Transverse colon (tissue), 4 donors: ENCODE data around the gene TJP2. TPM values are rescaled to one million over a fixed set of nuclear protein-coding genes. Genes with fewer than 3 reads are reported as not detected.

Experiments used
- DNase-seq: peaks from one replicate; pipeline ENCODE4 v3.0.0-alpha.2; 2019
- H3K27ac ChIP-seq, 4 donors: fragments of 200-600 bp; sonication (generic); 2 replicates each; pipeline ENCODE4 v1.5.1; 2016 to 2018; ENCODE audit warnings: inconsistent platforms in 4 of 4
- H3K27me3 ChIP-seq: fragments of 200-600 bp; sonication (generic); 2 replicates; pipeline ENCODE4 v1.5.1; 2017; ENCODE audit warnings: inconsistent platforms
- H3K36me3 ChIP-seq, 4 donors: fragments of 200-600 bp; sonication (generic); 2 replicates each; pipeline ENCODE4 v1.5.1; 2017 to 2019; ENCODE audit warnings: inconsistent platforms in 4 of 4
- H3K4me1 ChIP-seq, 4 donors: fragments of 200-600 bp; sonication (generic); 2 replicates each; pipeline ENCODE4 v1.5.1; 2017 to 2020; ENCODE audit warnings: inconsistent platforms in 4 of 4
- H3K4me3 ChIP-seq, 4 donors: fragments of 200-600 bp; sonication (generic); 1 replicate in 1 of 4; 2 replicates in 3 of 4; pipeline versions ENCODE4 v1.5.1 to v1.6.1; 2017 to 2019; ENCODE audit warnings: inconsistent platforms in 4 of 4
- H3K9me3 ChIP-seq, 2 donors: fragments of 200-600 bp; sonication (generic); 2 replicates each; pipeline ENCODE4 v1.5.1; 2017 to 2019; ENCODE audit warnings: inconsistent platforms in 2 of 2
- CTCF ChIP-seq, 5 experiments: fragments of 200-600 bp in 3 of 5; fragments of 450-650 bp in 2 of 5; sonication (generic) in 3 of 5; IDR thresholded peaks; 1 replicate in 2 of 5; 2 replicates in 3 of 5; pipeline ENCODE4 v1.5.1; 2016 to 2017; ENCODE audit warnings: antibody characterized with exemption in 5 of 5, inconsistent platforms in 3 of 5, mild to moderate bottlenecking in 2 of 5, moderate library complexity in 1 of 5
- EP300 ChIP-seq: sonication (generic); formaldehyde crosslinking; IDR thresholded peaks from one replicate; pipeline ENCODE4 v1.6.1; 2017; ENCODE audit warnings: antibody characterized with exemption, low read depth
- POLR2A ChIP-seq: fragments of 450-650 bp; IDR thresholded peaks from one replicate; pipeline ENCODE4 v1.6.1; 2016; ENCODE audit warnings: antibody characterized with exemption, mild to moderate bottlenecking, moderate library complexity
- POLR2AphosphoS5 ChIP-seq, 3 donors: sonication (generic); formaldehyde crosslinking; IDR thresholded peaks; one replicate each; pipeline ENCODE4 v1.6.1; 2016; ENCODE audit warnings: antibody characterized with exemption in 3 of 3
- WGBS, 2 donors: methylation state at CpG; one replicate each; pipeline ENCODE4 v1.1.5; 2018; ENCODE audit warnings: low coverage in 1 of 2; 5-methylcytosine and 5-hydroxymethylcytosine counted together
- in situ Hi-C, 4 donors: fragments of 200-750 bp; cut with MboI; loops; one replicate each; pipeline versions ENCODE4 v1.15.0 to v1.15.1; 2017; ENCODE audit warnings: low sequenced_read_pairs in 3 of 4, low pct_ligation_motif_present in 1 of 4, low pct_unique_long_range_greater_than_20kb in 1 of 4
- intact Hi-C: fragments of 100-400 bp; cut with DNase I; formaldehyde crosslinking; loops from one replicate; pipeline ENCODE4 v1.15.1; 2023; ENCODE audit warnings: low total_unique reads
- total RNA-seq, 4 donors: library from RNA; depleted of rRNA; stranded (reverse); fragments of >200 nt; gene quantifications; one replicate each; pipeline ENCODE4 v1.1.0, GENCODE V29; 2016

TJP2 gene
- total RNA-seq, 4 donors from 2014 or later = 128 to 282 (median 202) TPM

- no peak for DNase-seq
- no peaks in the 10 kb centered on the region for H3K4me1 ChIP-seq
- H3K27me3 ChIP-seq = no peaks in the 10 kb centered on the region
- H3K27ac ChIP-seq = no peak overlapping the region
- H3K9me3 ChIP-seq = peaks cover 0 to under 1% of the 10 kb centered on the region in 2 donors
- intact Hi-C loops (no loop called here), in situ Hi-C loops (no loop called here)
- no peak overlapping the region for H3K4me3 ChIP-seq
- no peaks in the 10 kb centered on the region for H3K36me3 ChIP-seq
- WGBS, 2 donors = 78 to 80% methylated on average over 4 to 5 of the region's 5 CpGs
- TF ChIP-seq CTCF (IDR thresholded peaks at IDR 0.05) = no peak
- no peak for TF ChIP-seq POLR2A
- TF ChIP-seq POLR2AphosphoS5 (IDR thresholded peaks at IDR 0.05) = no peak
Observed at GRCh38 chr9:69307446-69308205, 133.5 kb downstream of the TJP2 start.

GRCh38 chr9:69308206-69308931 lies 134.3 kb downstream of the TJP2 start:
- in situ Hi-C loops = no loop called here
- Histone ChIP-seq H3K36me3 (no peaks in the 10 kb centered on the region), H3K9me3 (peaks cover 0 to 8% of the 10 kb centered on the region in 2 donors), H3K27ac (no peak overlapping the region), H3K4me1 (no peaks in the 10 kb centered on the region), H3K27me3 (no peaks in the 10 kb centered on the region), H3K4me3 (no peak overlapping the region)
- no peak for TF ChIP-seq POLR2AphosphoS5 (IDR thresholded peaks at IDR 0.05)
- no peak for TF ChIP-seq EP300
- TF ChIP-seq POLR2A = no peak
- intact Hi-C loops = no loop called here
- 89 to 97% methylated on average over 5 of the region's 5 CpGs for WGBS, 2 donors
- no peak for DNase-seq

GRCh38 chr9:69313175-69313574 lies 139.1 kb downstream of the TJP2 start:
- Histone ChIP-seq H3K27me3 (no peaks in the 10 kb centered on the region), H3K36me3 (no peaks in the 10 kb centered on the region), H3K9me3 (peaks cover 0 to 10% of the 10 kb centered on the region in 2 donors), H3K4me3 (no peak overlapping the region), H3K4me1 (no peaks in the 10 kb centered on the region), H3K27ac (no peak overlapping the region)
- in situ Hi-C loops (no loop called here), intact Hi-C loops (no loop called here)
- no peak for TF ChIP-seq EP300
- no peak for TF ChIP-seq CTCF (IDR thresholded peaks at IDR 0.05)
- TF ChIP-seq POLR2A = no peak
- no peak for TF ChIP-seq POLR2AphosphoS5 (IDR thresholded peaks at IDR 0.05)
- no peak for DNase-seq

- Histone ChIP-seq H3K4me1 (no peaks in the 10 kb centered on the region), H3K4me3 (no peak overlapping the region), H3K9me3 (peaks cover 0 to 10% of the 10 kb centered on the region in 2 donors), H3K27me3 (no peaks in the 10 kb centered on the region), H3K27ac (no peak overlapping the region), H3K36me3 (no peaks in the 10 kb centered on the region)
- DNase-seq = no peak
- in situ Hi-C loops (no loop called here), intact Hi-C loops (no loop called here)
- no peak for TF ChIP-seq CTCF (IDR thresholded peaks at IDR 0.05)
- no peak for TF ChIP-seq POLR2A
- TF ChIP-seq POLR2AphosphoS5 (IDR thresholded peaks at IDR 0.05) = no peak
- TF ChIP-seq EP300 = no peak
- 69% methylated on average over 1 of the region's 1 CpG; no CpG with 5 or more reads in 1 of the 2 donors for WGBS, 2 donors
Observed at GRCh38 chr9:69314547-69314946, 140.5 kb downstream of the TJP2 start.
